Renal pelvis (tissue), 12 donors: ENCODE results near the gene RIMKLA. TPM values are rescaled to one million over a fixed set of nuclear protein-coding genes. Genes with fewer than 3 reads are reported as not detected.

ENCODE experiments used
- DNase-seq: peaks from one replicate; pipeline ENCODE4 v3.0.0-alpha.2; 2013
- long read RNA-seq, 16 experiments: transcript quantifications; one replicate each; lab custom pipeline, GENCODE V29; 2026
- polyA plus RNA-seq, 3 donors: library from polyadenylated mRNA; unstranded; fragments of 120-200 nt; gene quantifications; one replicate each; pipeline ENCODE4 v1.2.1, GENCODE V29; 2013; ENCODE audit not compliant: insufficient read length in 3 of 3

RIMKLA gene
- under 1 TPM; 0.63 to 0.88 (median 0.73) TPM for polyA plus RNA-seq
- long read RNA-seq, donor 1: 0 reads
- long read RNA-seq, donor 2: 0 reads
- long read RNA-seq, donor 3: 0 reads
- long read RNA-seq, donor 4, full-length matches to known transcripts: 1 of 1 reads
- long read RNA-seq, donor 4, partial matches to known transcripts: 0 of 1 reads
- long read RNA-seq, donor 4, other reads (novel, unspliced or antisense): 0 of 1 reads
- long read RNA-seq, donor 5: 0 reads
- long read RNA-seq, donor 6: 0 reads
- long read RNA-seq, donor 7: 0 reads
- long read RNA-seq, donor 8: 0 reads
- long read RNA-seq, donor 9: 0 reads
- long read RNA-seq, donor 10: 0 reads
- long read RNA-seq, donor 11: 0 reads
- long read RNA-seq, donor 12, full-length matches to known transcripts: 2 of 2 reads
- long read RNA-seq, donor 12, partial matches to known transcripts: 0 of 2 reads
- long read RNA-seq, donor 12, other reads (novel, unspliced or antisense): 0 of 2 reads
- long read RNA-seq, donor 13: 0 reads
- long read RNA-seq, donor 14: 0 reads
- long read RNA-seq, donor 15: 0 reads
- long read RNA-seq, donor 16: 0 reads

DNA sequence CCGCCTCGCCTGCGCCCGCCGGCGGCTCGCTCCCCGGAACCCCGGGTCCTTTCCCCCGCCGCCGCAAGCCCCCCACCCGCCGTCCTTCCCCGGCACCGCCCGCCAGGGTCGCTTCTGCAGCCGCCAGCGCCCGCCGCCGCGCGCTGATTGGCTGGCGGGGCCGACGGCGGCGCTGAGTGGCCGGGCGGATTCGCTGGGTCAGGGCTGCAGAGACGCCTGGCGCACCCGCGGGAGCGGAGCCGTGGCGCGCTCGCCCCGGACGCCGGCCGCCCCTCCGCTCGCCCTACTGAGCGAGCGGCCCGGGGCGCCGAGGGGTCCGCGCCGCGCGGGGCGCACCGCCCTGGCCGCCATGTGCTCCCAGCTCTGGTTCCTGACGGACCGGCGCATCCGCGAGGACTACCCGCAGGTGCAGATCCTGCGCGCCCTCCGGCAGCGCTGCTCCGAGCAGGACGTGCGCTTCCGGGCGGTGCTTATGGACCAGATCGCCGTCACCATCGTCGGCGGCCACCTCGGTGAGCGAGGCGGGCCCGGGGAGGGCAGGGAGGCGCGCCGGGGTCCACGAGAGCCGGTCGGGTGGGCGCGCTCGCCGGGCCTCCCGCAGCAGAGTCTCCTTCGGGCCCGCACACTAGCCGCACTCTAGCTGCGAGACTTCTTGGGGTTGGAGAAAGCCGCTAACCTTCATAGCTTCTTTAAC, at the start of gene RIMKLA:
Gene RIMKLA (plus strand): TSS at position 207 of the 694 bp plus-strand sequence. CDS start 143 bp downstream, at position 350.
- peak; percentile 45 for DNase-seq

GRCh38 chr1:42332877-42333276, 47.7 kb upstream of the RIMKLA start:
- no peak for DNase-seq

DNA sequence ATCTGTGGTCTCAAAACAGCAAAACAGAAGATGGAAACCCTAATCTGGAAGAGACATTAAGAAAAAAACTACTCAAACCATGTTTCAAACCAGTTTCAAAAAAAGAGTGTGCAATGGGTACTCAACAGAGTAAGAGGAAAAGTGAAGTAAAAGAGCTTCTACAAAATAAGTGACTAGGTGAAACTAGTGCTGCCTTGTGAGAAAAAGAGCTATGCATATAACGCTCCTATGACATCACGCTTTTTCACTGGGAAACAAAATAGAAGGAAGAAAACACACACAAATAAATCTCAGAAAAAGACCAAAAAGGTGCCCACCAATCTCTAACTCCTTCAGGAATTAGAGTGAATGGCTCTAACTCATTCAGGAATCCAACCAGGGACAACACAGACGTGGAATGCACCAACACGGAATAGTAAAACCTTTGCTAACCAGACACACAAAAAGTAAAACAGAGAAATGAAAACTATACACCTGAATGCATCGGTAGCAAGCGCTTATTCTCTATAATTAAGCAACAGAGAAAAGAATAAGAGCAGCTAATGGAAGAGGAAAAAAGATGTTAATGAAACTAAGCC, 46.8 kb upstream of the RIMKLA start:
- DNase-seq: no peak

- DNase-seq: peak; percentile 48
Measured at GRCh38 chr1:42334240-42335049, 46.1 kb upstream of the RIMKLA start.

DNA sequence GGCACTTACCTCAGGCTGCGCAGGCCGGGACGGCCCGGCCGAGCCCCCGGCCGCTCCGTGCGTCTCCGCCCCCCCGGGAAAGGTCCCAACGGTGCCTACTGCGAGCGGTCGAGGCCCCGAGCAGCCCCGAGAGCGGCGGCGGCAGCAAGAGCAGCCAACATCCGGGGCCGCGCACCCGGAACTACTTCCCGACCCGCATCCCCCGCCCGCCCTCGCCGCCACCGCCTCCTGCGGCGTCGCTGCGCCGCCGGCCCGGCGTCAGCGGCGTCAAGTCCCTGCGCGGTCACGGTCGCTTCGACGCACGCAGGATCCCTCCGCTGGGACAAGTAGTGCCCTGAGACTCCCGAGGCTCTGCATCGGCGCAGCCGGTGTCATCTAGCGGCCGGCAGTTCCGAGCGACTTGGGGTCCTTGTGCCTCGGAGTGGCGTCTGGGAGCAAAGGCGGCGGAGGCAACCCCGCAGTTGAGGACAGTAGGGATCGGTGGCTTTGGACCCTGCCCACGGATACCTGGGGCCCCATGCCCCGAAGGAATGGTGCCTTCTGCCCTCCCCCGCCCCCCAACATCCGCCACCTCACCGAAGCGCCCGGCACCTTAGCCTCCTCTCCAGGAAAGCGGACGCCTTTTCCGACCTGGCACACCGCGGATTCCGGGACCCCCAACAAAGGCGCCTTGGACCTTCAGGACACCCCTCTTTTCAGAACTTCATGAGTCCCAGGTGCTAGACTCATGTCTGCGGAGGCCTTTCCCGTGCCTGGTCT, 45.4 kb upstream of the RIMKLA start, which contains the start of gene FOXJ3:
Gene FOXJ3 (minus strand): TSS at position 186 of the 759 bp plus-strand sequence. CDS start 24,142 bp downstream, outside the sequence.
- peak; percentile 97 for DNase-seq

GRCh38 chr1:42335809-42336518, 44.6 kb upstream of the RIMKLA start:
- no peak for DNase-seq

DNA sequence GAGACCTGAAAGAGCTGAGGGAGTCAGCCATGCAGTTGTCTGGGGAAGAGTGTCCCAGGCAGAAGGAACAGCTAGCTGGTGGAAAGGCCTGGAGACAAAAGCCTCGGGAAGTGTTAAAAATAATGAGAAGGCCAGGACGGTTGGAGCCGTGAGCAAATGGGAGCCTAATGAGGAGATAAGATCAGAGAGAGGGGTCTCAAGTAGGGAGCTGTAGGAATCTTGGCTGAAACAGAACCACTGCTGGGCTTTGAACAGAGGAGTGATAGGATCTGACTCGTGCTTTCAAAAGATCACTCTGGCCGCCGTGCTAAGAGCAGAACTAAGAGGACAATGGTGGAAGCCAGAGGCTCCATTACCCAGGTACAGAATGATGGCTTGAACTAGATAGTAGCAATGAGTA, 43.6 kb upstream of the RIMKLA start:
- DNase-seq: no peak

DNA sequence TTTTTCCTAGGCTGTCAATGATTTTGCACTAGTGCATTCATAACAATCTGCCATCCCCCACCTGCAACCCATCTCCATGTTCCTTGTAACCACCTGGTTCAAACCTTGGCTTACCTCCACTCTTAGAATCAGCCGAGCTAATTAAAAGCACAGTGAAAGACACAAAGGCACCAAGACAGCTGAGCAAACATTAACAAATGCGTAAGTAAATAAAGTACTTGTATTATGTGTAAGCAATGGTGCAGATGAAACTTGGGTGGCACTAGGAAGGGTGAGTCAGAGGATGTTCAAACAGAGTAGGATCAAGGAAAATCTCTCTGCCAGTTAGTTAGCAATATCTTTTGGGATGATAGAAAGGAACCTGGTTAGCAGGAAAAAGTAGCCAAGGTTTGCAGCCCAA, 40.5 kb upstream of the RIMKLA start:
- DNase-seq: no peak

DNA sequence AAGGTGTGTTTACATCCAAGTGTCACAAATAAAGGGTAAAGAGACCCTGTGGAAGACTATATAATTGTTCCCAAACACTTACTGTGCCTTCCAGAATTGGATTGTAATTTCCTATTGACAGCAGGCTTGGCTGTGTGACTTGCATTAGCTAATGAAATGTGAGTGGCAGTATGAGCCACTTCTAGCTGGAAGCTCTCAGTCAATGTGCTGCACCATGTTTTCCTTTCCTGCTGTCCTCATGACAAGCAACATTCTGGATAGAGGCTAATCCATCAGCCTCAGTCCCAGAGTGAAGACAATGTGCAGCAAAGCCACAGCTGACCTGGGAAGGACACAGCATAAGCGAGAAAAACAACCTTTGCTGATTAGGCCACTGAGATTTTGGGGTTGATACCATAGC, 39.7 kb upstream of the RIMKLA start:
- no peak for DNase-seq

GRCh38 chr1:42343049-42343448, 37.5 kb upstream of the RIMKLA start:
- no peak for DNase-seq

GRCh38 chr1:42348498-42348897, 32.1 kb upstream of the RIMKLA start:
- no peak for DNase-seq

- no peak for DNase-seq
Measured at GRCh38 chr1:42350086-42350485, 30.5 kb upstream of the RIMKLA start.

DNA sequence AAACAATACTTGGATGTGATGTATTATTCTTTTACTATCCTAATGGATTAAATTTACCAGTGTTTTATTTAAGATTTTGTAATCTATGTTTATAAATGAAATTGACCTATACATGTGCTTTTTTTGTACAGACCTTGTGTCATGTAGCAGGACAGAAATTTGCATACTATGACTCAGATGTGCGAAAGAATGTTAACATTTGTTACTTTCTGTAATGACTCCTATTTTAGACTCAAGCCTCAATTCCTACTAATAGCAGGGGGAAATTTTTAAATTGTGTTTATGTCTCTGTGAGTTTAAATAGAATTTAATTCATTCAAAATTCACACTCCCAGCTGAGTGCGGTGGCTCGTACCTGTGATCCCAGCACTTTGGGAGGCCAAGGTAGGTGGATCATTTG, 21.8 kb upstream of the RIMKLA start:
- DNase-seq: no peak

DNA sequence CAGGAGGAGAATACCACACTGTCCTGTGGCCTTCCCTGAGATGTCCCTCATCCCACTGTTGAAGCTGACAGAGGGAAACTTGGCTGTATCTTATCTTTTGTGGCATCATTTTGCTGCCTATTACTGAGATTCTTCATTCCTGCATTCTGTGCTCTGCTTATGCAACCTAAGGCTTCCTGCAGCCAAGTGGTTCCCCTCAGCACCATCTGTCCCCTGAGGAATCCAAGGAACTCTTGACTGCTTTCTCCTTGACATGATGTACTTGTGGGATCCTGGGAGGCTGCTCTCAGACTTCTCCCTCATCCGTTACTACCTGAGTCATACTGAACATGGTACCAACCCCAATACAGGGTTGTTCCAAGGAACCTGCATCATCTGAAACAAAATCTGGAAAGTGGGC, 21.1 kb upstream of the RIMKLA start:
- no peak for DNase-seq

DNA sequence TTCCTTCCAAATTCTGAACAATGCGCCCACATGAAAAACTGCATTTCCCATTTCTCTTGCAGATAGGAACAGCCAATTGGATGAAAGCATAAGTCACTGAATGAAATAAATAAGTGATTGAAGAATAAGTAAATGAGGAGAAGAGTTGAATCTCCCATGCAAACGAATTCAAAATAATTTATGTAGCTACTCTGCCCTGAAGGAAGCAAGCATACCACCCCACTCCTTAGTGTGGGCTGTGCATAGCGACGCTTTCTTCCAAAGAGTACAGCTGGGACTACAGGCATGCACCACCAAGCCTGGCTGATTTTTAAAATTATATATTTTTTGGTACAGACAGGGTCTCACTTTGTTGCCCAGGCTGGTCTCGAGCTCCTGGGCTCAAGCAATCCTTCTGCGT, 16.5 kb upstream of the RIMKLA start:
- DNase-seq: no peak

GRCh38 chr1:42364542-42364941, 16.1 kb upstream of the RIMKLA start:
- DNase-seq: no peak

DNA sequence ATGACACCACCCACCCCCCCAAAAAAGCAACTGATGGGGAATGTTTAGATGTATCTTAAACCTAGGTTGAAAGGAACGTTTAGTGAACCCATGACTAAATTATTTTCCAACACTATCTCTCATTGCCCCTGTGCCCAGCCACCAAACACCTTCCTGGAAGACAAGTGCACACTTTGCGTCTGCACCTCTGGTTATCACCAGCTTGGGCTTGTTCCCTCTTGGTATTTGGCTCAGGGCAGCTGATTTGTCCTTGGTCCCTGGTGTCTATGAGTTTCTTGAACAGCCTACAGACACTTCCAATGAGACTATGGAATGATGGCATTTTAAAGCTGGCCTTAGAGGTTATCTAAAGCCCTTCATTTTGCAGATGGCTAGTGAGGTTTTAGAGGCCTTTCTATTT, 15.5 kb upstream of the RIMKLA start:
- DNase-seq: no peak

GRCh38 chr1:42368096-42368795, 12.3 kb upstream of the RIMKLA start:
- peak; percentile 16 for DNase-seq

DNA sequence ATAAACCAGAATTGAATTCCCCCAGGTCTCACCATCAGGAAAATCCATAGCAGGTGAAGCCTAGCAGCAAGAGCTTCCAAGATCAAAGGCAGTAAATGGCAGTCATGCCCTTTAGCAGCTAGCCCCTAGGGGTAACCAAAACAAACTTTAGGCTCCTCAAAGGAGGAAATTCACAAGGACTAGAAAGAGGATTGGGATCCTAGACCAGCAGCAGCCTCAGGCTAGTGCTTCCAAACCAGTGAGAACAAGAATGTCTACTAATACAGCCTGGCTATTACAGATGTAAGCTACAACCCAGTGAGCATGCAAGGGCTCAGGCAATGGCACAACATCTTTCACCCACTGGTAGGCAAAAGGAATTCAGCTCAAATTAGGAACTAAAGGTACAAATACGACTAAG, 11.1 kb upstream of the RIMKLA start:
- DNase-seq: no peak
